Effector CD8-positive, alpha-beta T cell (primary cell): Measurements from ENCODE around the gene PHKA2.
"Not testable (repeated sequence)": the region's sequence is repeated elsewhere in the genome, so short reads cannot be mapped to it uniquely, and the experiment has no call there.

Source experiments
- DNase-seq: peaks from one replicate; lab custom pipeline; 2025; lab: John Stamatoyannopoulos, UW

Gene PHKA2

GRCh38 chrX:18871161-18871890 is 112.6 kb downstream of the PHKA2 start:
- DNase-seq: no peak

GRCh38 chrX:18864390-18864920 is 119.5 kb downstream of the PHKA2 start:
- DNase-seq: no peak

- DNase-seq: no peak
Measured at GRCh38 chrX:18861511-18861910, 122.4 kb downstream of the PHKA2 start.

GRCh38 chrX:18856645-18856997 is 127.3 kb downstream of the PHKA2 start:
- DNase-seq: no peak

GRCh38 chrX:18855919-18856644 is 127.8 kb downstream of the PHKA2 start:
- no peak for DNase-seq

- DNase-seq: not testable (repeated sequence)
Measured at GRCh38 chrX:18847901-18848300, 136.0 kb downstream of the PHKA2 start.
